ENCODE measurements around the gene C19orf47.
"Not testable (repeated sequence)": the region's sequence is repeated elsewhere in the genome, so short reads cannot be mapped to it uniquely, and the experiment has no call there.

C19orf47 gene

GRCh38 chr19:40348961-40349507 is 837 bp upstream of the C19orf47 start:
- DNase-seq (ENCODE audit: low spot score) = no peak

GRCh38 chr19:40344422-40344821 is 3.8 kb downstream of the C19orf47 start:
- DNase-seq (ENCODE audit: low spot score) = no peak

- no peak for DNase-seq (ENCODE audit: low spot score)
These were observed 5.4 kb downstream of the C19orf47 start for GRCh38 chr19:40342644-40343311.

- DNase-seq (ENCODE audit: low spot score) = no peak
These were observed 6.4 kb downstream of the C19orf47 start for GRCh38 chr19:40341601-40342482.

GRCh38 chr19:40339018-40339728 is 9.0 kb downstream of the C19orf47 start:
- no peak for DNase-seq (ENCODE audit: low spot score)

GRCh38 chr19:40337594-40337993 is 10.6 kb downstream of the C19orf47 start:
- DNase-seq (ENCODE audit: low spot score) = no peak

- no peak for DNase-seq (ENCODE audit: low spot score)
These were observed 11.1 kb downstream of the C19orf47 start for GRCh38 chr19:40337107-40337506.

GRCh38 chr19:40336601-40336900 is 11.6 kb downstream of the C19orf47 start:
- no peak for DNase-seq (ENCODE audit: low spot score)

- DNase-seq (ENCODE audit: low spot score) = no peak
These were observed 12.2 kb downstream of the C19orf47 start for GRCh38 chr19:40335855-40336600.

- DNase-seq (ENCODE audit: low spot score) = no peak
These were observed 13.1 kb downstream of the C19orf47 start for GRCh38 chr19:40335101-40335500.

- not testable (repeated sequence) for DNase-seq (ENCODE audit: low spot score)
These were observed 15.1 kb downstream of the C19orf47 start for GRCh38 chr19:40333083-40333482.

- DNase-seq (ENCODE audit: low spot score) = no peak
These were observed 15.5 kb downstream of the C19orf47 start for GRCh38 chr19:40332669-40333068.

GRCh38 chr19:40331052-40331451 is 17.1 kb downstream of the C19orf47 start:
- DNase-seq (ENCODE audit: low spot score) = no peak

- no peak for DNase-seq (ENCODE audit: low spot score)
These were observed 22.0 kb downstream of the C19orf47 start for GRCh38 chr19:40326201-40326600.

- no peak for DNase-seq (ENCODE audit: low spot score)
These were observed 24.5 kb downstream of the C19orf47 start for GRCh38 chr19:40323705-40324104.

GRCh38 chr19:40322951-40323615 is 25.1 kb downstream of the C19orf47 start:
- DNase-seq (ENCODE audit: low spot score) = no peak

- no peak for DNase-seq (ENCODE audit: low spot score)
These were observed 26.0 kb downstream of the C19orf47 start for GRCh38 chr19:40322271-40322610.

GRCh38 chr19:40321566-40322270 is 26.5 kb downstream of the C19orf47 start:
- no peak for DNase-seq (ENCODE audit: low spot score)

- no peak for DNase-seq (ENCODE audit: low spot score)
These were observed 27.1 kb downstream of the C19orf47 start for GRCh38 chr19:40321076-40321475.

GRCh38 chr19:40320558-40320935 is 27.6 kb downstream of the C19orf47 start:
- no peak for DNase-seq (ENCODE audit: low spot score)

- DNase-seq (ENCODE audit: low spot score) = no peak
These were observed 30.9 kb downstream of the C19orf47 start for GRCh38 chr19:40317338-40317737.

Data from CD4-positive, alpha-beta T cell treated with Interleukin-6 at 100 ng/mL for 8 hours (primary cell).